GM12892 (cell line): ENCODE measurements around the gene ADGRB3.

ENCODE experiments used
- DNase-seq: peaks from one replicate; pipeline ENCODE4 v3.0.0; 2011; ENCODE audit not compliant: insufficient read length
- FAIRE-seq: peaks from 2 replicates; lab custom pipeline; 2011; peaks lifted over from hg19 to GRCh38; lab: Jason Lieb, UNC
- POLR2A ChIP-seq: IDR thresholded peaks from 2 replicates; pipeline ENCODE4 v1.6.1; 2011; ENCODE audit warnings: low read depth, low read length, control low read depth
- POLR2AphosphoS5 ChIP-seq: IDR thresholded peaks from 2 replicates; pipeline ENCODE4 v1.6.1; 2011; ENCODE audit warnings: low read depth, low read length, control low read depth
- TAF1 ChIP-seq: IDR thresholded peaks from 2 replicates; pipeline ENCODE4 v1.6.1; 2011; ENCODE audit warnings: low read depth, mild to moderate bottlenecking, control low read depth, low read length, borderline replicate concordance

Gene ADGRB3

GRCh38 chr6:69289689-69290495 is 654.8 kb downstream of the ADGRB3 start:
- FAIRE-seq (no peak), DNase-seq (no peak)
- no peak for TF ChIP-seq TAF1

DNA sequence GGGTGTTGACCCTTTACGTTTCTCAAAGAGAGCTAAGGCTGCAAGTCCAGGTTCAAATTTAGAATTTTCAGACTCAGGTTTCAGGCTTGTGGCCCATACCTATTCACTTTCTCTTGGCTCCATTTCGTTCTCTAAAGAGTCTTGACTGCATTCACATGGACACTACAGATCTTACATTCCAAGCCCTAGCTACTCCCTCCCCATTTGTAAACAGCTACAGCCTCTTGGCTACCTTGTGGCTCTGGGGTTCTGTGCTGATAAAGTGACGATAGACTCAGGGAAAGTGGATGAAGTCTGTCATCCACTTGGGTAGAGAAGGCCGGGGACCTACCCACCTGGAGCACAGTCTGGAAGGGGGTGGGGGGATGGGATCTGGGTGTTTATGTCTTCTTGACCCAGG is 658.4 kb downstream of the ADGRB3 start:
- TF ChIP-seq TAF1 (no peak), POLR2AphosphoS5 (no peak), POLR2A (no peak)
- no peak for DNase-seq
- no peak for FAIRE-seq

GRCh38 chr6:69294407-69294806 is 659.3 kb downstream of the ADGRB3 start:
- DNase-seq (no peak), FAIRE-seq (no peak)
- TF ChIP-seq TAF1 (no peak), POLR2A (no peak), POLR2AphosphoS5 (no peak)

GRCh38 chr6:69294862-69295261 is 659.8 kb downstream of the ADGRB3 start:
- DNase-seq (no peak), FAIRE-seq (no peak)
- TF ChIP-seq TAF1 (no peak), POLR2AphosphoS5 (no peak), POLR2A (no peak)

DNA sequence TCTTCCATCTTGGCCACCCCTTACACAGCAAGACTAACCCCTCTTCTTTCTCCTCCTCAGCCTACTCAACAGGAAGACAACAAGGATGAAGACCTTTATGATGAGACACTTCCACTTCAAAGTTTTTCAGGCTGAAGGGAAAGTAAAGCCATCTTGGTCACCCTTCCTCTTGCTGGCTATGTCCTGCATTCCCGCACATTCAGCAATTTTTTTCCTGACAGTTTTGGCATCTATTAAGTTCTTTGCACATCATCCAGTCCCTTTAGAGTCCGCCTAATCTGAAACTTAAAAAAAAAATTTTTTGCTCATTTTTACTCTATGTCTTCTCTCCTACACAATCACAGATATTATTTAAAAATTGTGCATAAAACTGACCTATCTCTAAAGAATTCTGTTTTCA is 668.3 kb downstream of the ADGRB3 start:
- TF ChIP-seq POLR2A, result no peak
- no peak for TF ChIP-seq POLR2AphosphoS5
- TF ChIP-seq TAF1, result no peak
- DNase-seq (no peak), FAIRE-seq (no peak)

DNA sequence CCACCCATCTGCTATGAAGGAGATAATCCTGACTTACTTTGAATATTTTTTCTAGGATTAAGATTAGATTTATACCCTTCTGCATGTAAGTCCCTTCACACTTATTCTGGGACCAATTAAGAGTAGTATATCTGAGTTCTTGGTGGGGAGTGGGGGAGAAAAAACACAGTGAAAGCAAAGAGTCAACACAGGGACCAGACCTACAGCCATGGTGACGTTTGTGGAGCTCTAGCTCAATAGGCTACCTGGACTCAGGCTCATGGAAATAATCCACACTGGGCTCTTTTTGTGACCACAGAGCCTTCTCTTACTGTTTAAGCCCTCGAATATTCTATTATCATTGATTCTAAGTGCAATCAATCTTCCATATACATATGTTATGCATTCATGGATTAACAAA is 670.4 kb downstream of the ADGRB3 start:
- FAIRE-seq (no peak), DNase-seq (no peak)
- no peak for TF ChIP-seq POLR2AphosphoS5
- TF ChIP-seq TAF1, result no peak

DNA sequence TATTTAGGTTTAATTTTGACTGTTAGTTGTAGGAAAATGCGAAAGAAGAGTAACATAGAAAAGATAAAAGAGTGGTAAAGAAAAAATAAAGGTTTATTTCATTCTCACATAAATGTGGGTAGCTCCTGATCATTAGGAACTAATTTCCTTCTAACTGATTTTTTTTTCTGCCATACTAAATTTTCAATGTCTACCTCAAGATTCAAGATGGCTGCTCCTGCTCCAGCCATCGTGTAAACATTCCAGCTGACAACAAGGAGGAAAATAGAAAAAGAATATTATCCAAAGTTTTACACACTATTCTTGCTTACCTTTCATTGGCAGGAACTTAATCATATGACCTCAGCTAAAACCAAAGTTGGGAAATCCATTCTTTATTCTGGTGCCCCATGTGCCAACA is 673.5 kb downstream of the ADGRB3 start:
- no peak for TF ChIP-seq TAF1
- no peak for TF ChIP-seq POLR2A
- TF ChIP-seq POLR2AphosphoS5, result no peak
- no peak for DNase-seq
- FAIRE-seq, result no peak

DNA sequence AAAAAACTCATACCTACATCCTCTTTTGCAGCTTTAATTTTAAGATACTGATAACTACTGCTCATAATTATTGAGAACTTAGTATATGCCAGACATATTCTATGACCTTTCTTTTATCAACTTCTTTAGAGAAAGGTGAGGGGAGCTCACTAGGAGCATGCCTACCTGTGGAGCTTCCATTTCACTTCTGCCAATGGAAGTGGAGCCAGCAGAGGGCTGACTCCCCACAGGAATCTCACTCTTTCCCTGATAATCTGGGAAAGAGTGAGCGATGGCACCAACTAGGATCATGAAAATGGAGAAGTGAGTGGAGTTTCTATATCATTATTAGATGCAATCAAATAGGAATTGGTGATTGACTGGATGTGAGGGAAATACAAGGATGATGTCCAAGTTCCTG is 676.8 kb downstream of the ADGRB3 start:
- DNase-seq (no peak), FAIRE-seq (no peak)
- no peak for TF ChIP-seq POLR2A
- no peak for TF ChIP-seq POLR2AphosphoS5
- no peak for TF ChIP-seq TAF1

- DNase-seq, result no peak
- no peak for FAIRE-seq
- TF ChIP-seq TAF1 (no peak), POLR2AphosphoS5 (no peak), POLR2A (no peak)
These were observed 678.9 kb downstream of the ADGRB3 start for GRCh38 chr6:69314001-69314400.

DNA sequence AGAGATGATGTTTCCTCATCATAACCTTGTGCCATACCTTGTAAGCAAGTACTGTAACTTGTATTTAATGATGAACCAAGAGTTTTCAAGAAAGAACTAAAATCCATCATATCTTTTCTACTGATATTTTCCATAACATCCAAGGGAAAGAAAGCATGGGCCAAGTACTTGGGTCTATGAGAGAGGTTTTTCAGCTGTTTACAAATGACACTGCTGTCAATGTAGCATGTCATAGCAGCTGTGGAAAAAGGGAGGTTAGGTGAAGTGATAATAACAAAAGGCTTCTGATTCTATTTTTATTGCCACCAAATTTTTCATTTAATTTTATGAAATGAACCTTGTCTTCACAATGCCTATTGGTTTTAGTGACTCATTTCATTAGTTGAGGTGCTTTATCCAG is 679.4 kb downstream of the ADGRB3 start:
- FAIRE-seq (no peak), DNase-seq (no peak)
- TF ChIP-seq POLR2AphosphoS5, result no peak
- TF ChIP-seq POLR2A, result no peak
- no peak for TF ChIP-seq TAF1

DNA sequence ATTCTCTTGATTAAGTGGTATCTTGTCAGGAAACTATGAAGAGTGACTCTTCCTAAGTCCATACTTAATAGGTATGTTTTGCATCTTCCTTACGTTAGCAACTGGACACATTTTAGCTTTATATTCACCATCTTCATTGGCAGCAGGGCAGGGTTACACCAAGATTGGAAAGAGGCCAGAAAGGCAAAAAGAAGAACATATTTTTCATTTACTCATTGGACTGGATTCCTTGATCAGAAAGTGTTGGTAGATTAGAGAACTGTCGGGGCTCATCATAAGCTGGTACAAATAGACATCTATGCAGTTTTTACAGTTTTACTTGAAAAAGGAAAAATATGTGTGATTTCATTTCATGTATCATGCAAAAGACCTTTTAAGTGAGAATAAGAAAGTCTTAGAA is 696.8 kb downstream of the ADGRB3 start:
- no peak for FAIRE-seq
- TF ChIP-seq TAF1 (no peak), POLR2AphosphoS5 (no peak), POLR2A (no peak)

DNA sequence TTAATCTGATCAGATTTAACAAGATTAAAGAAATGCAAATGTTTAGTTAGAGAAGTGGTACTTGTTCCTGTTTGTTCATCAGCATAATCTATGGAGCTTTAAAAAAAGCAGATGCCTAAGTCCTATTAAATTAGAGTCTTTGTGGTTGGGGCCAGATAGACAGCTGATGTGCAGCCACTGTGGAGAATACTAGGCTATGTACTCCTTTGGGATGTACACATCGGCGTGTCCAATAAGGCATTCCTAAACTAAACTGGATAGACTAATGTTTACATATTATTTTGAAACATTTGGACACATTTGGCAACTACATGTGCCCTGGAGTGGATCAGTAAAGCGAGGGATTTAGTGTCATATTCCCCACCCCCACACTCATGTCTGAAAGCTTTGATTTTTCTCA is 702.2 kb downstream of the ADGRB3 start:
- FAIRE-seq (no peak), DNase-seq (no peak)
- TF ChIP-seq POLR2A (no peak), TAF1 (no peak)

More for the DNA sequence above, 696.8 kb downstream of the ADGRB3 start:
- DNase-seq, result no peak

DNA sequence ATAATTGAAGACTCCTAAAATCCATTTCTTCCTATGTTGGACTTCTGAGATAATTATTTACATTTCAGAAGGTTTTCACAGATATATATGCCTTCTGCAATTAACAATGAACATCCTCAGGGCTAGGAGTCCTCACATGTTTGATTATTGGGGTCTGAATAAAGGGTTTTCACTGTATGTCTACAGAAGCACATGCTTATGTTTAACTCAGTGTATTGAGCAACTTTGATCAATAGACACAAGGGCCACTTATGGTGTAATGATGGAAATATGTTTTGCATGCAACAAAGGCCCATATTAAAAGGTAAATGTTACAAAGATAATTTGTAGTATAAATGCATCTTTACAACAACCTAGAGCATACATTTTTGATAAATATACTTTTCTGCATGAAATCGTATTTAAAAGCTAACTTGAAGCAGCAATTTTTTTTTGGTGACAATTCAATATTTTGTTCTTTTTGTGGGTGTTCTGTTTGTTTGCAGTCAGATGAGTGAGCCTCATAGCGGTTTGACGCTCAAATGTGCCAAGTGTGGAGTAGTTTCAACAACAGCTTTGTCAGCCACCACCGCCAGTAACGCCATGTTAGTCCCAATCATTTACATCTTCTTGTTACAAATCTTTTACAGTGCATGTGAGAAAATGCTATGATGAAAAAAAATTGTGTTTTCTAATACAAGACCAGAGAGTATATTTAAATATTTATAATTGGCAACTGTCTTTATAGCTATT is 703.5 kb downstream of the ADGRB3 start:
- FAIRE-seq, result no peak
- TF ChIP-seq TAF1, result no peak
- no peak for TF ChIP-seq POLR2AphosphoS5
- TF ChIP-seq POLR2A, result no peak
- DNase-seq, result no peak
